AG04450 (cell line): ENCODE data around the gene CTNS. TPM values are rescaled to one million over a fixed set of nuclear protein-coding genes. Genes with fewer than 3 reads are reported as not detected.

ENCODE experiments used
- CTCF ChIA-PET: fragments of 300-600, 350-600 bp; formaldehyde crosslinking; extraction: SDS; loops from one replicate; lab custom pipeline; 2022; ENCODE audit warnings: antibody characterized with exemption, inconsistent platforms; lab: Charles Lee
- POLR2A ChIA-PET: fragments of 350-600 bp; formaldehyde crosslinking; extraction: SDS; loops from one replicate; lab custom pipeline; 2021; ENCODE audit warnings: antibody characterized with exemption, inconsistent platforms; lab: Yijun Ruan, JAX
- DNase-seq: peaks from one replicate; pipeline ENCODE4 v3.0.0-alpha.2; 2011; ENCODE audit warnings: low read depth, low spot score
- H3K27ac ChIP-seq: one replicate; pipeline ENCODE4 v1.5.1; 2012; ENCODE audit warnings: low read depth, low read length, control low read depth
- H3K27me3 ChIP-seq: one replicate; pipeline ENCODE4 v1.6.0; 2012; ENCODE audit warnings: low read length; ENCODE audit not compliant: control insufficient read depth, insufficient read depth
- H3K4me3 ChIP-seq: 2 replicates; pipeline ENCODE4 v1.5.1; 2011; ENCODE audit warnings: mild to moderate bottlenecking, low read depth, low read length, control low read depth
- H3K9me3 ChIP-seq: 2 replicates; pipeline ENCODE4 v1.5.1; 2012; ENCODE audit warnings: low read length; ENCODE audit not compliant: control insufficient read depth, insufficient read depth
- polyA plus RNA-seq: library from polyadenylated mRNA; depleted of rRNA; stranded (reverse); fragments of >200 nt; gene quantifications from 2 replicates; pipeline ENCODE4 v1.2.3, GENCODE V29; 2011
- TF ChIP-seq, protein P1 (sequence below): IDR thresholded peaks from 2 replicates; pipeline ENCODE4 v1.5.1; 2011; ENCODE audit warnings: low read depth, low read length, control low read depth, inconsistent platforms

CTNS gene
- polyA plus RNA-seq, 1 experiment, result 4.2 TPM

DNA sequence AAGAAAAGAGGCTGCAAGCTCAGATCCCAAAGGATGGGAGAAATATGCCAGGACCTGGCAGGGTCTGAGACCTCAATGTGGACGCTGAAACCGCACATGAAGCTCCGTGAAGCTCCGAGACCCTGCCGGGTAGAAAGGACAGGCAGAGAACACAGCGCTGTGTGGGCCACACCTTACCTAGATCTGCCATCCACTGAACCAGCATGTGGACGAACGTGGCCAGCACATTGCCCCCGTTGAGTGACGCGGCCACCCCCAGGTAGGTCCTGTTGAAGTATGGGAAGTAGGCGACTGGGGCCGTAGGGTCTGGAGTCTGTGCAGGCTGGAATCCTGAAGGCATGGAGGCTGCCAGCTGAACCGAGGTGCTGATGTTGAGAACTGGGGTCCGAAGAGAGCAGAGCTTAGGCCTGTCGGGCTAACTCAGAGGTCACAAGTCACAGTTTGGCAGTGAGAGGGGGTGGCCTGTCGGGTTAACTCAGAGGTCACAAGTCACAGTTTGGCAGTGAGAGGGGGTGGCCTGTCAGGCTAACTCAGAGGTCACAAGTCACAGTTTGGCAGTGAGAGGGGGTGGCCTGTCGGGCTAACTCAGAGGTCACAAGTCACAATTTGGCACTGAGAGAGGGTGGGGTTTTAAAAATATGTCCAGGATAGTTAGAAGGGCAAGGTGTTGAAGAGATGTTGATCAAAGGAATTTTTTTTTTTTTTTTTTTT lies 21.2 kb upstream of the CTNS start:
- no peaks in the 10 kb centered on the region; the same call in 1 of the 2 replicates for H3K9me3 ChIP-seq
- H3K27ac ChIP-seq, result no peak overlapping the region
- DNase-seq, result no peak
- ChIA-PET CTCF (no interaction called here), POLR2A (no interaction called here)
- H3K4me3 ChIP-seq, result no peak overlapping the region
- TF ChIP-seq, protein P1, sequence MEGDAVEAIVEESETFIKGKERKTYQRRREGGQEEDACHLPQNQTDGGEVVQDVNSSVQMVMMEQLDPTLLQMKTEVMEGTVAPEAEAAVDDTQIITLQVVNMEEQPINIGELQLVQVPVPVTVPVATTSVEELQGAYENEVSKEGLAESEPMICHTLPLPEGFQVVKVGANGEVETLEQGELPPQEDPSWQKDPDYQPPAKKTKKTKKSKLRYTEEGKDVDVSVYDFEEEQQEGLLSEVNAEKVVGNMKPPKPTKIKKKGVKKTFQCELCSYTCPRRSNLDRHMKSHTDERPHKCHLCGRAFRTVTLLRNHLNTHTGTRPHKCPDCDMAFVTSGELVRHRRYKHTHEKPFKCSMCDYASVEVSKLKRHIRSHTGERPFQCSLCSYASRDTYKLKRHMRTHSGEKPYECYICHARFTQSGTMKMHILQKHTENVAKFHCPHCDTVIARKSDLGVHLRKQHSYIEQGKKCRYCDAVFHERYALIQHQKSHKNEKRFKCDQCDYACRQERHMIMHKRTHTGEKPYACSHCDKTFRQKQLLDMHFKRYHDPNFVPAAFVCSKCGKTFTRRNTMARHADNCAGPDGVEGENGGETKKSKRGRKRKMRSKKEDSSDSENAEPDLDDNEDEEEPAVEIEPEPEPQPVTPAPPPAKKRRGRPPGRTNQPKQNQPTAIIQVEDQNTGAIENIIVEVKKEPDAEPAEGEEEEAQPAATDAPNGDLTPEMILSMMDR, result no peak
- H3K27me3 ChIP-seq, result no peaks in the 10 kb centered on the region

DNA sequence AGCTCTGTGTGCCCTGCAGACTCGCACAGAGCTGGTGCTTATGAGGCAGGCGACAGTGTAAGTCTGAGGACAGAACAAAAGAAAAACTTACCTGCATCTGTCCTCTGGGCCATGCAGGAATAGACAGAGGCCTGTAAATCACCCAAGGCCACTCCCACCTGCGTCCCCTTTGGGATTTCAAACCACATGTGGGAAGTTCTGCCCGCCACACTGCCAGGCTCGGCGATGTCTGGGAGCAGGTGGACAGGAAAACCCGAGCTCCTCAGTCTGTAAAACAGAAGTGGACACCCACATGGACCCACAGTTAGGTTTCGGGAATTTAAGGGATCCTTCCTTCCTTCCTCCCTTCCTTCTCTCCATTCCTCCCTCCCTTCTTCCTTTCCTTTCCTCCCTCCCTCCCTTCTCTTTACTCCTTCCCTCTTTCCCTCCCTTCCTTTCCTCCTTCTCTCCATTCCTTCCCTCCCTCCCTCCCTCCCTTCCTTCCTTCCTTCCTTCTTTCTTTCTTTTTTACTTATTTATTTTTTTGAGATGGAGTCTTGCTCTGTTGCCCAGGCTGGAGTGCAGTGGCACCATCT lies 15.3 kb upstream of the CTNS start:
- Histone ChIP-seq H3K4me3 (no peak overlapping the region), H3K27me3 (no peaks in the 10 kb centered on the region), H3K9me3 (no peaks in the 10 kb centered on the region; the same call in none of the 2 replicates), H3K27ac (no peak overlapping the region)
- DNase-seq, result no peak
- ChIA-PET CTCF (no interaction called here), POLR2A (interaction anchor here (0.9 kb wide), 1 partner anchor 15 kb away, joined by 3 read pairs; the partner anchor contains the start of genes CTNS and SHPK)
- TF ChIP-seq, protein P1, result no peak

DNA sequence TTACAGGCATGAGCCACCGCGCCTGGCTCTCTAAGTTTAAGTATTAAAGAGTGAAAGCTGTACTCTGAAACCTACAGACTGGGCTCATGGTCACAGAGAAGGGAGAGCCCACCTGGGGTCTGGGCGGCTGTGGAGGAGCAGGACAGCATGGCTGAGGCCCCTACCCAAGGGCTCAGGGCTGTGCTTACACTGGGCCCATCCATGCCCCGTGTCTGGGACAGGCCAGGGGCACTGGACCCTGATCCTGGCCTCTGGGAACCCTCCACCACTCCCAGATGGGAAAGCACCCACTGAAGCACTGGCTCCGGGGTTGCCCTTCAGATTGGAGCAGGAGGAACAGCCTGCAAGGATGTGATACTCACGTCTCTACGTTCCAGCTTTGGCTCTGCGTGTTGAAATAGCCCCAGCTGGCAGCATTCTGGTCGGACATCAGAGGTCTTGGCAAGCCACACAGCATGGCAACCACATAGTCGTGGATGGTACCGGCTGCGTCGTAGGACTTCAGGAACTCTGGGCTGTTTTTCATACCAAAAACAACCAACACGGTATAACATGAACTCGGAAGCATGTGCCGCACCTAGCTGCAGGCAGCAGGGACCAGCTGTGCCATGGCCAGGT lies 13.5 kb upstream of the CTNS start:
- DNase-seq, result no peak
- POLR2A ChIA-PET, result no interaction called here
- Histone ChIP-seq H3K27me3 (no peaks in the 10 kb centered on the region), H3K27ac (no peak overlapping the region), H3K4me3 (no peak overlapping the region), H3K9me3 (no peaks in the 10 kb centered on the region; the same call in 1 of the 2 replicates)
- CTCF ChIA-PET, result no interaction called here
- TF ChIP-seq, protein P1, result no peak

DNA sequence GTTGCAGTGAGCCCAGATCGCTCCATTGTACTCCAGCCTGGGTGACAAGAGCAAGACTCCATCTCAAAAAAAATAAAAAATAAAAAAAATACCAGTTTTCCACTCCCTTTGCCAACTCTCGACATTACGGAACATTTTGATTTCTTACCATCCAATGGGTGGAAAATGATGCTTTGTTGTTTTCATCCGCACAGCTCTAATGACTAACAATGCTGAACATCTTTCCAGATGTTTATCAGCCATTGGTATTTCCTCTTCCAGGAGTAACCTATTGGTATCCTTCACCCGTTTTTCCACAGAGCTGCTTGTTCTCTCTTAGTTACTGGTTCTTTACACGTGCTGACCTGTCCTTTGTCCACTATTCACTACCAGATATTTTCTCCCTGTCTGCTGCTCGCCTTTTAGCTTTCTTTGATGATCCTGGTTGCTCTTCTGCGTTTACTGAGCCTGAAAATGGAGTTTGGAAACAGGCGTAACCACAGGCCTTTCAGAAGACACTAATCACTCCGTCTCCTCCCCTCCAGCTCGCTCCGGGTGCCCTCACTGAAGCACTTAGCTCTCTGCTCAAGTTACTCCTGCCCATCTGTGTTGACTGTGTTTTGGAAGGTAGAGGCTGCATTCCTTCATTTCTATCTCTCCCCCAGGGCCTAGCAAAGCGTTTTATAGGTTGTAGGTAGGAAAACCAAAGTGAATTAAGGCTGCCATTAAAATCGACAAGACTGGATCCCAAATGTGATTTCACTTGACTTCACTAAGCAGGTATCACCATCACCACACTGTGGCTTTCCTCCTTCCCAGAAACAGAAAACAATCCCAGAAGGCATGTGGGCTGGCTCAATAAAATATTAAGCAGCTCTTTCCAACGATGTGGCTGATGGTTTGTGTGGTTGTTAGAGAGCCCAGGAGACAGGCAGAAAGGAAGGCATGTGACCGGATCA lies 9.5 kb upstream of the CTNS start:
- DNase-seq, result no peak
- ChIA-PET CTCF (interaction anchor here (0.8 kb wide), 1 partner anchor 24 kb away, joined by 3 read pairs; no protein-coding TSS in a partner anchor), POLR2A (interaction anchor here (0.8 kb wide), 1 partner anchor 9 kb away, joined by 3 read pairs; the partner anchor contains the start of gene SHPK)
- TF ChIP-seq, protein P1, result no peak
- Histone ChIP-seq H3K27me3 (no peaks in the 10 kb centered on the region), H3K4me3 (no peak overlapping the region), H3K27ac (no peak overlapping the region), H3K9me3 (no peaks in the 10 kb centered on the region; the same call in 1 of the 2 replicates)
